Kidney epithelial cell (primary cell): ENCODE measurements around the gene REXO1. TPM values are rescaled to one million over a fixed set of nuclear protein-coding genes. Genes with fewer than 3 reads are reported as not detected.
A peak's percentile ranks its signal among the peaks of the same experiment; 100 is the strongest.

Experiments used
- DNase-seq: peaks from one replicate; pipeline ENCODE4 v3.0.0-alpha.2; 2010; ENCODE audit warnings: low read depth
- H3K27me3 ChIP-seq: 2 replicates; pipeline ENCODE4 v1.6.0; 2011; ENCODE audit warnings: low read length; ENCODE audit not compliant: control insufficient read depth, insufficient read depth
- H3K36me3 ChIP-seq: 2 replicates; pipeline ENCODE4 v1.5.1; 2011; ENCODE audit warnings: low read length; ENCODE audit not compliant: control insufficient read depth, insufficient read depth
- H3K4me3 ChIP-seq: 2 replicates; pipeline ENCODE4 v1.5.1; 2011; ENCODE audit warnings: low read depth, mild to moderate bottlenecking, control low read depth, low read length
- total RNA-seq: library from RNA; depleted of rRNA; stranded (reverse); fragments of >200 nt; gene quantifications from 2 replicates; pipeline ENCODE4 v1.2.3, GENCODE V29; 2015
- TF ChIP-seq, protein P1 (sequence below): IDR thresholded peaks from 2 replicates; pipeline ENCODE4 v1.5.1; 2011; ENCODE audit warnings: mild to moderate bottlenecking, moderate library complexity, low read length, control low read depth, inconsistent platforms; ENCODE audit not compliant: insufficient read depth, poor library complexity, severe bottlenecking

The REXO1 gene
- total RNA-seq, 1 donor from 2014 or later, result 18.8 TPM

- TF ChIP-seq, protein P1, sequence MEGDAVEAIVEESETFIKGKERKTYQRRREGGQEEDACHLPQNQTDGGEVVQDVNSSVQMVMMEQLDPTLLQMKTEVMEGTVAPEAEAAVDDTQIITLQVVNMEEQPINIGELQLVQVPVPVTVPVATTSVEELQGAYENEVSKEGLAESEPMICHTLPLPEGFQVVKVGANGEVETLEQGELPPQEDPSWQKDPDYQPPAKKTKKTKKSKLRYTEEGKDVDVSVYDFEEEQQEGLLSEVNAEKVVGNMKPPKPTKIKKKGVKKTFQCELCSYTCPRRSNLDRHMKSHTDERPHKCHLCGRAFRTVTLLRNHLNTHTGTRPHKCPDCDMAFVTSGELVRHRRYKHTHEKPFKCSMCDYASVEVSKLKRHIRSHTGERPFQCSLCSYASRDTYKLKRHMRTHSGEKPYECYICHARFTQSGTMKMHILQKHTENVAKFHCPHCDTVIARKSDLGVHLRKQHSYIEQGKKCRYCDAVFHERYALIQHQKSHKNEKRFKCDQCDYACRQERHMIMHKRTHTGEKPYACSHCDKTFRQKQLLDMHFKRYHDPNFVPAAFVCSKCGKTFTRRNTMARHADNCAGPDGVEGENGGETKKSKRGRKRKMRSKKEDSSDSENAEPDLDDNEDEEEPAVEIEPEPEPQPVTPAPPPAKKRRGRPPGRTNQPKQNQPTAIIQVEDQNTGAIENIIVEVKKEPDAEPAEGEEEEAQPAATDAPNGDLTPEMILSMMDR, result no peak
- Histone ChIP-seq H3K27me3 (no peaks in the 10 kb centered on the region), H3K36me3 (peaks cover 2% of the 10 kb centered on the region), H3K4me3 (no peak overlapping the region)
- no peak for DNase-seq
These were observed 20.7 kb upstream of the REXO1 start for GRCh38 chr19:1868971-1869370.

DNA sequence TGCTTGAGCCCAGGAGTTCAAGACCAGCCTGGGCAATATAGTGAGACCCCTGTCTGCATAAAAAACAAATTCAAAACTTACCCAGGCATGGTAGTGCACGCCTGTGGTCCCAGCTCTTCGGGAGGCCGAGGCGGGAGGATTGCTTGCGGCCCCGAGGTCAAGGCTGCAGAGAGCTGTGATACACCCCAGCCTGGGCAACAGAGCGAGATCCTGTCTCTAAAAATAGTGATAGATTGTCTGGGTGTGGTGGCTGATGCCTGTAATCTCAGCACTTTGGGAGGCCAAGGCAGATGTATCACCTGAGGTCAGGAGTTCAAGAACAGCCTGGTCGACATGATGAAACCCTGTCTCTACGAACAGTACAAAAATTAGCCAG is 19.1 kb upstream of the REXO1 start:
- TF ChIP-seq, protein P1, result no peak
- no peaks in the 10 kb centered on the region for H3K27me3 ChIP-seq

GRCh38 chr19:1866693-1867348 is 18.5 kb upstream of the REXO1 start:
- no peak for DNase-seq

More for the DNA sequence above, 19.1 kb upstream of the REXO1 start:
- Histone ChIP-seq H3K36me3 (no peaks in the 10 kb centered on the region), H3K4me3 (no peak overlapping the region)
- no peak for DNase-seq

GRCh38 chr19:1865172-1866010 is 17.1 kb upstream of the REXO1 start:
- H3K36me3 ChIP-seq, result no peaks in the 10 kb centered on the region
- DNase-seq, result no peak
- H3K27me3 ChIP-seq, result no peaks in the 10 kb centered on the region
- TF ChIP-seq, protein P1, result no peak
- H3K4me3 ChIP-seq, result peak overlapping the region; percentile 83

More at GRCh38 chr19:1866693-1867348, 18.5 kb upstream of the REXO1 start:
- Histone ChIP-seq H3K36me3 (no peaks in the 10 kb centered on the region), H3K4me3 (no peak overlapping the region), H3K27me3 (no peaks in the 10 kb centered on the region)
- TF ChIP-seq, protein P1, result no peak

GRCh38 chr19:1864480-1865171 is 16.3 kb upstream of the REXO1 start:
- Histone ChIP-seq H3K36me3 (no peaks in the 10 kb centered on the region), H3K4me3 (peak overlapping the region; percentile 83), H3K27me3 (no peaks in the 10 kb centered on the region)
- TF ChIP-seq, protein P1, result peak; percentile 58
- DNase-seq, result no peak
